Measurements from ENCODE around the gene ANKRD11.
"Not testable (repeated sequence)": the region's sequence is repeated elsewhere in the genome, so short reads cannot be mapped to it uniquely, and the experiment has no call there.

The ANKRD11 gene

GRCh38 chr16:89261691-89262563 lies 228.4 kb downstream of the ANKRD11 start:
- TF ChIP-seq EZH2phosphoT487 (IDR thresholded peaks at IDR 0.05; ENCODE audit: borderline replicate concordance) (no peak), CTCF (conservative IDR thresholded peaks at IDR 0.05; ENCODE audit: low read length) (no peak)
- no peaks in the 10 kb centered on the region; the same call in 1 of the 2 replicates for H3K36me3 ChIP-seq (ENCODE audit: insufficient read depth, low read length)
- no peaks in the 10 kb centered on the region for H4K20me1 ChIP-seq (ENCODE audit: insufficient read depth, low read length, poor library complexity, severe bottlenecking)
- no peaks in the 10 kb centered on the region for H3F3A ChIP-seq (ENCODE audit: low read depth)
- no peaks in the 10 kb centered on the region for H3K79me2 ChIP-seq (ENCODE audit: insufficient read depth, low read length)
- no peak overlapping the region for H2AFZ ChIP-seq (ENCODE audit: low read length)
- no peaks in the 10 kb centered on the region for H3K4me1 ChIP-seq (ENCODE audit: insufficient read depth, low read length, poor library complexity, severe bottlenecking)
- no peaks in the 10 kb centered on the region for H3K9me3 ChIP-seq (ENCODE audit: insufficient read depth, low read depth, low read length)
- no peaks in the 10 kb centered on the region for H3K27me3 ChIP-seq (ENCODE audit: insufficient read depth, low read length, poor library complexity, severe bottlenecking)
- H3K9ac ChIP-seq (ENCODE audit: low read depth, low read length, poor library complexity, severe bottlenecking): no peak overlapping the region
- H3K9me2 ChIP-seq (replicated peaks; ENCODE audit: low read depth, low read length): no peaks in the 10 kb centered on the region
- H3K4me2 ChIP-seq (ENCODE audit: low read depth, low read length, poor library complexity, severe bottlenecking): no peak overlapping the region
- no peak overlapping the region for H3K4me3 ChIP-seq (ENCODE audit: low read length, poor library complexity, severe bottlenecking)

GRCh38 chr16:89259901-89260300 lies 230.5 kb downstream of the ANKRD11 start:
- H3K9ac ChIP-seq (ENCODE audit: low read depth, low read length, poor library complexity, severe bottlenecking); H3K9me2 ChIP-seq (replicated peaks; ENCODE audit: low read depth, low read length); H3K79me2 ChIP-seq (ENCODE audit: insufficient read depth, low read length); H3K4me1 ChIP-seq (ENCODE audit: insufficient read depth, low read length, poor library complexity, severe bottlenecking); H3K4me3 ChIP-seq (ENCODE audit: low read length, poor library complexity, severe bottlenecking); H4K20me1 ChIP-seq (ENCODE audit: insufficient read depth, low read length, poor library complexity, severe bottlenecking); H3K9me3 ChIP-seq (ENCODE audit: insufficient read depth, low read depth, low read length); H3K36me3 ChIP-seq (ENCODE audit: insufficient read depth, low read length); H3K27me3 ChIP-seq (ENCODE audit: insufficient read depth, low read length, poor library complexity, severe bottlenecking); H2AFZ ChIP-seq (ENCODE audit: low read length); H3F3A ChIP-seq (ENCODE audit: low read depth); H3K4me2 ChIP-seq (ENCODE audit: low read depth, low read length, poor library complexity, severe bottlenecking): not testable (repeated sequence)

- no peak overlapping the region for H3K9ac ChIP-seq (ENCODE audit: low read depth, low read length, poor library complexity, severe bottlenecking)
- H3K4me1 ChIP-seq (ENCODE audit: insufficient read depth, low read length, poor library complexity, severe bottlenecking): no peaks in the 10 kb centered on the region
- H3K4me3 ChIP-seq (ENCODE audit: low read length, poor library complexity, severe bottlenecking): no peak overlapping the region
- no peaks in the 10 kb centered on the region for H3K9me3 ChIP-seq (ENCODE audit: insufficient read depth, low read depth, low read length)
- H3F3A ChIP-seq (ENCODE audit: low read depth): no peaks in the 10 kb centered on the region
- no peaks in the 10 kb centered on the region for H3K79me2 ChIP-seq (ENCODE audit: insufficient read depth, low read length)
- H3K36me3 ChIP-seq (ENCODE audit: insufficient read depth, low read length): no peaks in the 10 kb centered on the region
- no peaks in the 10 kb centered on the region for H3K27me3 ChIP-seq (ENCODE audit: insufficient read depth, low read length, poor library complexity, severe bottlenecking)
- no peak overlapping the region for H2AFZ ChIP-seq (ENCODE audit: low read length)
- no peak overlapping the region for H3K4me2 ChIP-seq (ENCODE audit: low read depth, low read length, poor library complexity, severe bottlenecking)
- no peaks in the 10 kb centered on the region for H3K9me2 ChIP-seq (replicated peaks; ENCODE audit: low read depth, low read length)
- no peak for TF ChIP-seq EZH2phosphoT487 (IDR thresholded peaks at IDR 0.05; ENCODE audit: borderline replicate concordance)
- TF ChIP-seq CTCF (conservative IDR thresholded peaks at IDR 0.05; ENCODE audit: low read length): no peak
- H4K20me1 ChIP-seq (ENCODE audit: insufficient read depth, low read length, poor library complexity, severe bottlenecking): no peaks in the 10 kb centered on the region
Measured at GRCh38 chr16:89257757-89258465, 232.4 kb downstream of the ANKRD11 start.

All from Loucy (cell line).